Activated naive CD8-positive, alpha-beta T cell treated with anti-CD3 and anti-CD28 coated beads for 36 hours (primary cell): ENCODE results near the gene ATF7. TPM values are rescaled to one million over a fixed set of nuclear protein-coding genes. Genes with fewer than 3 reads are reported as not detected.
"Not testable (repeated sequence)": the region's sequence is repeated elsewhere in the genome, so short reads cannot be mapped to it uniquely, and the experiment has no call there.

Source experiments
- DNase-seq: peaks from one replicate; pipeline ENCODE4 v3.0.0; 2021
- H3K27ac Mint-ChIP-seq: one replicate; pipeline ENCODE4 v1.8.0; 2022; ENCODE audit warnings: mild to moderate bottlenecking, moderate library complexity, mixed read lengths
- H3K27me3 Mint-ChIP-seq: one replicate; pipeline ENCODE4 v1.8.0; 2022; ENCODE audit warnings: mild to moderate bottlenecking, mixed read lengths
- H3K36me3 Mint-ChIP-seq: one replicate; pipeline ENCODE4 v1.8.0; 2021; ENCODE audit warnings: mild to moderate bottlenecking, mixed read lengths
- H3K4me1 Mint-ChIP-seq: one replicate; pipeline ENCODE4 v1.8.0; 2021; ENCODE audit warnings: mixed read lengths
- H3K4me3 Mint-ChIP-seq: one replicate; pipeline ENCODE4 v1.8.0; 2022; ENCODE audit warnings: mild to moderate bottlenecking, moderate library complexity, mixed read lengths
- H3K9me3 Mint-ChIP-seq: one replicate; pipeline ENCODE4 v1.8.0; 2022; ENCODE audit warnings: mixed read lengths
- total RNA-seq, 2 experiments: library from RNA; stranded (reverse); gene quantifications; one replicate each; pipeline ENCODE4 v1.2.3, GENCODE V29; 2021

Gene ATF7
- total RNA-seq, 2 experiments from 2014 or later: 22.8 to 23.6 TPM

- no peak for DNase-seq
- Mint-ChIP-seq H3K27ac (peak overlapping the region; percentile 23), H3K9me3 (no peaks in the 10 kb centered on the region)
Observed at GRCh38 chr12:53572134-53572758, 53.9 kb downstream of the ATF7 start.

GRCh38 chr12:53571295-53571694 is 54.9 kb downstream of the ATF7 start:
- Mint-ChIP-seq H3K27ac (no peak overlapping the region), H3K27me3 (no peaks in the 10 kb centered on the region), H3K4me3 (no peak overlapping the region), H3K9me3 (no peaks in the 10 kb centered on the region), H3K4me1 (peaks cover 40% of the 10 kb centered on the region), H3K36me3 (peaks cover 3% of the 10 kb centered on the region)
- DNase-seq: no peak

More at GRCh38 chr12:53572134-53572758, 53.9 kb downstream of the ATF7 start:
- H3K36me3 Mint-ChIP-seq: peaks cover 9% of the 10 kb centered on the region
- no peaks in the 10 kb centered on the region for H3K27me3 Mint-ChIP-seq
- H3K4me3 Mint-ChIP-seq: peak overlapping the region; percentile 9
- H3K4me1 Mint-ChIP-seq: peaks cover 44% of the 10 kb centered on the region

- DNase-seq: no peak
- Mint-ChIP-seq H3K27me3 (no peaks in the 10 kb centered on the region), H3K4me1 (peaks cover 48% of the 10 kb centered on the region), H3K4me3 (no peak overlapping the region), H3K27ac (no peak overlapping the region), H3K36me3 (peaks cover 10% of the 10 kb centered on the region), H3K9me3 (no peaks in the 10 kb centered on the region)
Observed at GRCh38 chr12:53568809-53569557, 57.2 kb downstream of the ATF7 start.

GRCh38 chr12:53567961-53568808 is 58.0 kb downstream of the ATF7 start:
- no peaks in the 10 kb centered on the region for H3K9me3 Mint-ChIP-seq
- H3K4me3 Mint-ChIP-seq: no peak overlapping the region
- DNase-seq: no peak
- peaks cover 10% of the 10 kb centered on the region for H3K36me3 Mint-ChIP-seq
- H3K27me3 Mint-ChIP-seq: no peaks in the 10 kb centered on the region
- no peak overlapping the region for H3K27ac Mint-ChIP-seq
- H3K4me1 Mint-ChIP-seq: peaks cover 52% of the 10 kb centered on the region

- DNase-seq, H3K27me3 Mint-ChIP-seq, H3K27ac Mint-ChIP-seq, H3K4me3 Mint-ChIP-seq, H3K9me3 Mint-ChIP-seq: not testable (repeated sequence)
- Mint-ChIP-seq H3K4me1 (peaks cover 46% of the 10 kb centered on the region), H3K36me3 (peaks cover 19% of the 10 kb centered on the region)
Observed at GRCh38 chr12:53565376-53565775, 60.8 kb downstream of the ATF7 start.

GRCh38 chr12:53564941-53565340 is 61.2 kb downstream of the ATF7 start:
- Mint-ChIP-seq H3K27me3 (no peaks in the 10 kb centered on the region), H3K9me3 (no peaks in the 10 kb centered on the region), H3K27ac (no peak overlapping the region), H3K4me3 (no peak overlapping the region), H3K4me1 (peaks cover 46% of the 10 kb centered on the region), H3K36me3 (peaks cover 19% of the 10 kb centered on the region)
- no peak for DNase-seq

GRCh38 chr12:53564278-53564677 is 61.9 kb downstream of the ATF7 start:
- Mint-ChIP-seq H3K9me3 (no peaks in the 10 kb centered on the region), H3K36me3 (peaks cover 19% of the 10 kb centered on the region), H3K27ac (no peak overlapping the region), H3K4me1 (peaks cover 46% of the 10 kb centered on the region), H3K4me3 (no peak overlapping the region), H3K27me3 (no peaks in the 10 kb centered on the region)
- DNase-seq: no peak

GRCh38 chr12:53563452-53564028 is 62.6 kb downstream of the ATF7 start:
- Mint-ChIP-seq H3K4me3 (no peak overlapping the region), H3K4me1 (peaks cover 47% of the 10 kb centered on the region), H3K27me3 (no peaks in the 10 kb centered on the region)

GRCh38 chr12:53561590-53561953 is 64.6 kb downstream of the ATF7 start:
- Mint-ChIP-seq H3K4me3 (no peak overlapping the region), H3K27ac (peak overlapping the region; percentile 75), H3K4me1 (peaks cover 41% of the 10 kb centered on the region), H3K36me3 (peaks cover 19% of the 10 kb centered on the region), H3K9me3 (no peaks in the 10 kb centered on the region), H3K27me3 (no peaks in the 10 kb centered on the region)
- no peak for DNase-seq

More at GRCh38 chr12:53563452-53564028, 62.6 kb downstream of the ATF7 start:
- no peaks in the 10 kb centered on the region for H3K9me3 Mint-ChIP-seq
- no peak for DNase-seq
- H3K36me3 Mint-ChIP-seq: peaks cover 19% of the 10 kb centered on the region
- no peak overlapping the region for H3K27ac Mint-ChIP-seq

- H3K4me1 Mint-ChIP-seq: peaks cover 41% of the 10 kb centered on the region
- no peak for DNase-seq
- H3K27ac Mint-ChIP-seq: peak overlapping the region; percentile 75
- no peaks in the 10 kb centered on the region for H3K9me3 Mint-ChIP-seq
- H3K36me3 Mint-ChIP-seq: peaks cover 19% of the 10 kb centered on the region
- H3K27me3 Mint-ChIP-seq: no peaks in the 10 kb centered on the region
- H3K4me3 Mint-ChIP-seq: no peak overlapping the region
Observed at GRCh38 chr12:53560912-53561589, 65.1 kb downstream of the ATF7 start.

- Mint-ChIP-seq H3K27me3 (no peaks in the 10 kb centered on the region), H3K4me1 (peaks cover 37% of the 10 kb centered on the region), H3K27ac (peak overlapping the region; percentile 16), H3K4me3 (no peak overlapping the region), H3K36me3 (peaks cover 15% of the 10 kb centered on the region), H3K9me3 (no peaks in the 10 kb centered on the region)
- no peak for DNase-seq
Observed at GRCh38 chr12:53560351-53560750, 65.8 kb downstream of the ATF7 start.

- no peak overlapping the region for H3K4me3 Mint-ChIP-seq
- no peak overlapping the region for H3K27ac Mint-ChIP-seq
- H3K36me3 Mint-ChIP-seq: peaks cover 12% of the 10 kb centered on the region
- no peaks in the 10 kb centered on the region for H3K27me3 Mint-ChIP-seq
- peaks cover 22% of the 10 kb centered on the region for H3K4me1 Mint-ChIP-seq
- no peaks in the 10 kb centered on the region for H3K9me3 Mint-ChIP-seq
- no peak for DNase-seq
Observed at GRCh38 chr12:53558631-53559030, 67.6 kb downstream of the ATF7 start.

GRCh38 chr12:53552361-53553327 is 73.5 kb downstream of the ATF7 start:
- Mint-ChIP-seq H3K4me3 (no peak overlapping the region), H3K27ac (no peak overlapping the region), H3K27me3 (no peaks in the 10 kb centered on the region), H3K9me3 (no peaks in the 10 kb centered on the region), H3K36me3 (peaks cover 2% of the 10 kb centered on the region), H3K4me1 (peaks cover 9% of the 10 kb centered on the region)
- no peak for DNase-seq
